GM10248 (cell line): ENCODE measurements around the gene ZNF80.
"Not testable (repeated sequence)": the region's sequence is repeated elsewhere in the genome, so short reads cannot be mapped to it uniquely, and the experiment has no call there.

Source experiments
- CTCF ChIA-PET: fragments of 300-600 bp; sonication (Branson Sonifier 250); formaldehyde crosslinking; extraction: SDS; loops from one replicate; lab custom pipeline; 2021; ENCODE audit warnings: antibody characterized with exemption; lab: Yijun Ruan, JAX
- POLR2A ChIA-PET: fragments of 350-650 bp; sonication (Branson Sonifier 250); formaldehyde crosslinking; extraction: SDS; loops from one replicate; lab custom pipeline; 2020; ENCODE audit warnings: antibody characterized with exemption; lab: Yijun Ruan, JAX
- DNase-seq: peaks from one replicate; pipeline ENCODE4 v3.0.0; 2012; ENCODE audit errors: extremely low spot score
- TF ChIP-seq, protein P1 (sequence below): IDR thresholded peaks from 2 replicates; pipeline ENCODE4 v1.5.1; 2012; ENCODE audit warnings: mild to moderate bottlenecking, low read depth; ENCODE audit errors: extremely low read depth, missing control alignments, control extremely low read depth

The ZNF80 gene

GRCh38 chr3:114270019-114270418, 32.6 kb upstream of the ZNF80 start:
- DNase-seq: no peak
- CTCF ChIA-PET: interaction anchor here (1.6 to 2.7 kb wide), 2 partner anchors 11 to 21 kb away, joined by 3 to 16 read pairs; no protein-coding TSS in a partner anchor
- TF ChIP-seq, protein P1, sequence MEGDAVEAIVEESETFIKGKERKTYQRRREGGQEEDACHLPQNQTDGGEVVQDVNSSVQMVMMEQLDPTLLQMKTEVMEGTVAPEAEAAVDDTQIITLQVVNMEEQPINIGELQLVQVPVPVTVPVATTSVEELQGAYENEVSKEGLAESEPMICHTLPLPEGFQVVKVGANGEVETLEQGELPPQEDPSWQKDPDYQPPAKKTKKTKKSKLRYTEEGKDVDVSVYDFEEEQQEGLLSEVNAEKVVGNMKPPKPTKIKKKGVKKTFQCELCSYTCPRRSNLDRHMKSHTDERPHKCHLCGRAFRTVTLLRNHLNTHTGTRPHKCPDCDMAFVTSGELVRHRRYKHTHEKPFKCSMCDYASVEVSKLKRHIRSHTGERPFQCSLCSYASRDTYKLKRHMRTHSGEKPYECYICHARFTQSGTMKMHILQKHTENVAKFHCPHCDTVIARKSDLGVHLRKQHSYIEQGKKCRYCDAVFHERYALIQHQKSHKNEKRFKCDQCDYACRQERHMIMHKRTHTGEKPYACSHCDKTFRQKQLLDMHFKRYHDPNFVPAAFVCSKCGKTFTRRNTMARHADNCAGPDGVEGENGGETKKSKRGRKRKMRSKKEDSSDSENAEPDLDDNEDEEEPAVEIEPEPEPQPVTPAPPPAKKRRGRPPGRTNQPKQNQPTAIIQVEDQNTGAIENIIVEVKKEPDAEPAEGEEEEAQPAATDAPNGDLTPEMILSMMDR: no peak
- POLR2A ChIA-PET: no interaction called here

DNA sequence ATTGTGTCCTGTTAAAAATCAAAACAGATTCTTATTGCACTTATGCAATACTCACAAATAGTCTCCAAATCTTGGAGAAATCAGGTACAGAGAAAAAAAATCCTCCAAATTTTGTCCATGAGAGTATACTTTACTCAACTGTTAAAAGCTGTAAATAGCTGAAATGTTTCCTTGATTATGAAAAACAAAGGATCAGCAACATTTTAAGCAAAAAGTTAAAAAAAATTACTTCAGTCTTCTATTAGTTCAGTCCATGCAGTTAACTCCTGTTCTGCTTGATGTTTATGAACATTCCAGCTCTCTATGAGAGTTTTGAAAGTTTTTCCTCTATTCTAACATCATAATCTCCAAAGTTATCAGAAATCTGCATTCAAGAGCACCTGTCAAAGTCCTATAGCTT, 22.8 kb upstream of the ZNF80 start:
- CTCF ChIA-PET: interaction anchor here (2.4 kb wide), 1 partner anchor 30 kb away, joined by 10 read pairs; no protein-coding TSS in a partner anchor
- TF ChIP-seq, protein P1: no peak
- no peak for DNase-seq
- POLR2A ChIA-PET: no interaction called here

DNA sequence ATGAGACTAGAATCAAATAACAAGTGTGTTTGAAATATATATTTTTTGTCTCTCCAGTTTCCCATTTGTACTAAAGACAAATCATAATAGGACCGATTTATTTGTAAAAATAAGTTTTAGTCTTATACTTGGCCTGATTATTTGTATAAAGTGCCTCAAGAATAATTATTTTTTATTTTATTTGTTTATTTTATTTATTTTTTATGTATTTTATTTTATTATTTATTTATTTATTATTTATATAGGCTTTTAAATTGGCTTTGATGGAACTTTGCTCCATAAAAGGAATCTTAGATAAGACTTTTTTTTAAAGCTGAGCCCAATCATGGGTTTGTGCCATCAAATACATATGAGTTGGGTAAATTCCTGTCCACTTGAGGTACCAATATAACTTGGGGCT, 22.2 kb upstream of the ZNF80 start:
- POLR2A ChIA-PET: no interaction called here
- TF ChIP-seq, protein P1: no peak
- CTCF ChIA-PET: interaction anchor here (2.4 kb wide), 1 partner anchor 31 kb away, joined by 10 read pairs; no protein-coding TSS in a partner anchor

GRCh38 chr3:114253505-114253904, 16.1 kb upstream of the ZNF80 start:
- TF ChIP-seq, protein P1: no peak
- ChIA-PET POLR2A (no interaction called here), CTCF (no interaction called here)
- no peak for DNase-seq

More for the DNA sequence above, 22.2 kb upstream of the ZNF80 start:
- DNase-seq: no peak

DNA sequence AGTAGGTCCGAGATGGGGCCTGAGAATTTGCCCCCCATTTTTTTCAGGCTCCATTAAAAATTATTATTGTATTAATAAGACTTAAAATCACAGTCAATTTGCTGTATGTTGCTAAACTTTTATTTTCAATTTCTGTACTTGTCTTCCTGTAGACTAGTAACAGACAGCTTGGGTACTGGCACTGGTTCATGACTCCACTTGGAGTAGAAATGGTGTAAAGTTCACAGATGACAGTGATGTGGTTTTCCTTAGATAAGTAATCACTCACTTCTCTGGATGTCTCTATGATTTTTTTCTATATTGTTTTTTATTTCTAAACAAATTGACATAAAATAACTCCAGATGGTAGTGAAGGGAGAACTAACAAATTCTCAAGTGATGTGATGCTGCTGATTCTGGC, 15.6 kb upstream of the ZNF80 start:
- POLR2A ChIA-PET: no interaction called here
- TF ChIP-seq, protein P1: no peak
- no peak for DNase-seq
- CTCF ChIA-PET: no interaction called here

DNA sequence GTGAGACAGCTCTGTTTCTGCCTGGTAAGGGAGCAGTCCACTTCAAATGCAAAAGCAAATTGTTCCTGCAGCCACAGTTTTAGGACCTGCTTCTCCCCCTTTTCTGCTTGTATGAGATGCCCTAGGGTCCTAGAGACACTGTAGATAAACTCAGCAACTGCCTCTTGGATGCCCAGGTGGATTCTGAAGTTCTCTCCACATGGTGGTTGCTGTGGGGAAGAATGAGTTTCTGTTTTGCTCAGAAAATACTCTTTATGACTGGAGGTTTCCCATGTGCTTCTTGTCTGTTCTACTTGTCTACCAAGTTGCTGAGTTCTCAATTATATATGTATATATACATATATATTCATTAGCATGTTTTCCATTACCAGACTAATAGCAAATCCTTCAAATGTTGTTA, 5.6 kb upstream of the ZNF80 start:
- CTCF ChIA-PET: interaction anchor here (1.5 to 2.5 kb wide), 2 partner anchors 39 to 48 kb away, joined by 3 to 8 read pairs; no protein-coding TSS in a partner anchor
- POLR2A ChIA-PET: no interaction called here
- TF ChIP-seq, protein P1: no peak
- DNase-seq: peak; percentile 50

GRCh38 chr3:114241262-114241661, 3.9 kb upstream of the ZNF80 start:
- POLR2A ChIA-PET: no interaction called here
- CTCF ChIA-PET: interaction anchor here (1.6 to 2.5 kb wide), 2 partner anchors 9 to 50 kb away, joined by 3 to 8 read pairs; no protein-coding TSS in a partner anchor
- no peak for DNase-seq
- TF ChIP-seq, protein P1: no peak

DNA sequence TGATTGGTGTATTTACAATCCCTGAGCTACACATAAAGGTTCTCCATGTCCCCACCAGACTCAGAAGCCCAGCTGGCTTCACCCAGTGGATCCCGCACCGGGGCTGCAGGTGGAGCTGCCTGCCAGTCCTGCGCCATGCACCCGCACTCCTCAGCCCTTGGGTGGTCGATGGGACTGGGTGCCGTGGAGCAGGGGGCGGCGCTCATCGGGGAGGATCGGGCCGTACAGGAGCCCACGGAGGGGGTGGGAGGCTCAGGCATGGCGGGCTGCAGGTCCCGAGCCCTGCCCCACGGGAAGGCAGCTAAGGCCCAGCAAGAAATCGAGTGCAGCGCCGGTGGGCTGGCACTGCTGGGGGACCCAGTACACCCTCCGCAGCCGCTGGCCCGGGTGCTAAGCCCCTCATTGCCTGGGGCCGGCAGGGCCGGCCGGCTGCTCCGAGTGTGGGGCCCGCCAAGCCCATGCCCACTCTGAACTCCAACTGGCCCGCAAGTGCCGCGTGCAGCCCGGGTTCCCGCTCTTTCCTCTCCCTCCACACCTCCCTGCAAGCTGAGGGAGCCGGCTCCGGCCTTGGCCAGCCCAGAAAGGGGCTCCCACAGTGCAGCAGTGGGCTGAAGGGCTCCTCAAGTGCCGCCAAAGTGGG, 888 bp upstream of the ZNF80 start:
- DNase-seq, CTCF ChIA-PET, POLR2A ChIA-PET: not testable (repeated sequence)
